ENCODE results near the gene RBM20. TPM values are rescaled to one million over a fixed set of nuclear protein-coding genes. Genes with fewer than 3 reads are reported as not detected.

The RBM20 gene
- total RNA-seq, 2 experiments from 2014 or later: 0.38 to 0.72 TPM

DNA sequence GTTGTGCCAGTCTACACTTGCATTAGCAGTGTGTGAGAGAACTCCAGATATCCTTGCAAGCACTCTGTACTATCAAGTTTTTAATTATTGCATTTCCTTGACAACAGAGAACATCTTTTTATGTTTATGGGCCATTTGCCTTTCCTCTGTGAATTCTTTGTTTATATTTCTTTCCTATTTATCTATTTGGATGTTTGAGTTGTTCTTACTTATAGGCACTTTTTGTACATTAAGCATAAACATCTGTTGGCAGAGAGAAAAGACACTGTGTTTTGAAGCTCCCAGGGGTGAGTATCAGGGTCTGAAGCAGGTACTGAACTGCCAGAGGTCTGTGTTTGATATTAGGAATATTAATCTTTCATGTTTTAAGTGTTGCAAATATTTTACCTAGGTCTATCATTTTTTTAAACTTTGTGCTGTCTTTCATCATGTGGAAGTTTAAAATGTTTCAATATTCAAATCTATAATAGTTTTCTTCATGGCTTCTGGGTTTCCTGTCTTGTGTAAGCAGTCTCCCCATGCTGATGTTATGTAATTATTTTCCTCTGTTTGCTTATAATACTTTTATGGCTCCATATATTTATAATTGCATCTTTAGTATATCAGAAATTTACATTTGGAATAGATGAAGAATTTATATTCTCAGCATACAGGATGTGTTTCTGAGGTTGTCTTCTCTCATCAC, 209.9 kb downstream of the RBM20 start:
- CTCF ChIA-PET: interaction anchor here (0.7 to 2.3 kb wide), 4 partner anchors 8 to 80 kb away, joined by 3 to 8 read pairs (median 4); no protein-coding TSS in a partner anchor
- peaks cover 12% of the 10 kb centered on the region for H3K36me3 Mint-ChIP-seq (ENCODE audit: low read depth)
- ATAC-seq (no peak), DNase-seq (no peak)
- no peak overlapping the region for H3K4me3 Mint-ChIP-seq
- no peak for TF ChIP-seq CTCF (IDR thresholded peaks at IDR 0.05)
- no peak overlapping the region for H3K27ac Mint-ChIP-seq
- peaks cover 75% of the 10 kb centered on the region for H3K4me1 Mint-ChIP-seq (ENCODE audit: low read depth)
- H3K9me3 Mint-ChIP-seq: peaks cover 8% of the 10 kb centered on the region
- POLR2A ChIA-PET: interaction anchor here (0.8 to 3.4 kb wide), 3 partner anchors 11 to 108 kb away, joined by 3 to 23 read pairs (median 3); no protein-coding TSS in a partner anchor
- intact Hi-C loops (cut with micrococcal nuclease): no loop called here
- no peaks in the 10 kb centered on the region for H3K27me3 Mint-ChIP-seq

DNA sequence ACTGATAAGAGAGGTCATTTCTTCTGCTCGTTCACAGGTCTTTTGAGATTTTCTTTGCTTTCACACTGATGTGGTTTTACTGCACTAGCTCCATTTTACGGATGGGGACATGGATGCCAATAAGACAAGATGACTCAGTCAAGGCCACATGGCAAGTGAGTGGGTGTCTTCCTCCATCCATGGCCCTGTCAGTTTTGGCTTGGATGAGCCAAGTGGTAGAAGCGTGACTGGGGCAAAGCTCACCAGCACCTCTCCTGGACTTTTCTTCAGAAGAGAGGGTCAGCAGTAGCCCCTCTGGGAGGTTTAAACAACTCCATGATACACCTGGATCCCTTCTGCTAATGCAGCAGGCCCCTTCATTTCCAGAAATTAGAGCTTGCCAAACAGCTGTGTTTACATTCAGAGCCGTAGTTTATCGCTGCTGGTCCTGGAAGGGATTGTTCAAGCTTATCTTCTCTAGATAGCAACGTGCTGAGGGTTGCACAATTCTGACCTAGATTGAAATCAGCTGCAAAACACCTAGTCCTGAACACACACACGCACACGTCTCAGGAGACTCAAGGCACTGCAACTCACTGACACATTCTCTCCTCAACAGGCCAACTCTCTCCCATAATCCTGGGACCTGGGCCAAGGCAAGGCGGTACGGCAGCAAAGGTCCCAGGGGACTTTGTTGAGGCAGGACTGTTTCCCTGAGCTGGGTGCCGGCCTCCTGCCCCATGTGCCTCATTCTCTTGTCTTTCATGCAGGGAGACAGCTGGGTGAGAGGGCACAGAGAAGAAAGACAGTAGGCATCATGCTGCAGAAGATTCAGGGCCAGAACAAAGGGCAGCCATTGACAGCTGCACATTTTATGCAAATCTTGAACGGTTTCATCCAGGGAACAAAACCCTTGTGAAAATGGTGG, 213.4 kb downstream of the RBM20 start:
- peak; percentile 37 for ATAC-seq
- CTCF ChIA-PET: interaction anchor here (0.7 to 2.4 kb wide), 15 partner anchors 10 to 114 kb away, joined by 3 to 10 read pairs (median 4); partner anchors contain the start of gene PDCD4
- DNase-seq: peak; percentile 60
- Mint-ChIP-seq H3K27ac (peak overlapping the region; percentile 85), H3K36me3 (ENCODE audit: low read depth) (peaks cover 21% of the 10 kb centered on the region), H3K9me3 (peaks cover 9% of the 10 kb centered on the region), H3K4me1 (ENCODE audit: low read depth) (peaks cover 75% of the 10 kb centered on the region), H3K4me3 (peak overlapping the region; percentile 8), H3K27me3 (no peaks in the 10 kb centered on the region)
- POLR2A ChIA-PET: interaction anchor here (0.7 to 4.6 kb wide), 14 partner anchors 8 to 108 kb away, joined by 3 to 25 read pairs (median 4); no protein-coding TSS in a partner anchor
- no peak for TF ChIP-seq CTCF (IDR thresholded peaks at IDR 0.05)
- intact Hi-C loops (cut with micrococcal nuclease): loop anchor here (5.0 kb wide), 1 partner anchor 55 kb away; no protein-coding TSS in a partner anchor

- no peak for DNase-seq
- Mint-ChIP-seq H3K4me3 (no peak overlapping the region), H3K9me3 (peaks cover 11% of the 10 kb centered on the region), H3K36me3 (ENCODE audit: low read depth) (peaks cover 23% of the 10 kb centered on the region), H3K27ac (peak overlapping the region; percentile 85), H3K4me1 (ENCODE audit: low read depth) (peaks cover 75% of the 10 kb centered on the region), H3K27me3 (no peaks in the 10 kb centered on the region)
- ChIA-PET POLR2A (interaction anchor here (0.8 to 4.6 kb wide), 14 partner anchors 9 to 108 kb away, joined by 3 to 25 read pairs (median 6); partner anchors contain the start of gene PDCD4), CTCF (interaction anchor here (0.7 to 2.4 kb wide), 12 partner anchors 9 to 115 kb away, joined by 3 to 10 read pairs (median 4); partner anchors contain the start of gene PDCD4)
- no peak for ATAC-seq
- TF ChIP-seq CTCF (IDR thresholded peaks at IDR 0.05): no peak
- intact Hi-C loops (cut with micrococcal nuclease): loop anchor here (5.0 kb wide), 1 partner anchor 56 kb away; no protein-coding TSS in a partner anchor
Measured at GRCh38 chr10:110858297-110858934, 214.3 kb downstream of the RBM20 start.

GRCh38 chr10:110859206-110859972, 215.3 kb downstream of the RBM20 start:
- POLR2A ChIA-PET: interaction anchor here (0.7 to 4.6 kb wide), 9 partner anchors 9 to 109 kb away, joined by 3 to 25 read pairs (median 4); partner anchors contain the start of gene PDCD4
- peak overlapping the region; percentile 29 for H3K4me3 Mint-ChIP-seq
- H3K27me3 Mint-ChIP-seq: no peaks in the 10 kb centered on the region
- ATAC-seq (no peak), DNase-seq (no peak)
- CTCF ChIA-PET: interaction anchor here (0.9 to 2.5 kb wide), 11 partner anchors 8 to 113 kb away, joined by 3 to 10 read pairs (median 5); partner anchors contain the start of gene PDCD4
- peaks cover 11% of the 10 kb centered on the region for H3K9me3 Mint-ChIP-seq
- H3K4me1 Mint-ChIP-seq (ENCODE audit: low read depth): peaks cover 76% of the 10 kb centered on the region
- intact Hi-C loops (cut with micrococcal nuclease): loop anchor here (5.0 kb wide), 1 partner anchor 57 kb away; no protein-coding TSS in a partner anchor
- no peak for TF ChIP-seq CTCF (IDR thresholded peaks at IDR 0.05)
- peak overlapping the region; percentile 92 for H3K27ac Mint-ChIP-seq
- peaks cover 23% of the 10 kb centered on the region for H3K36me3 Mint-ChIP-seq (ENCODE audit: low read depth)
